Liver (tissue), 3 donors: ENCODE measurements around the gene CGGBP1.

ENCODE experiments used
- EGR1 ChIP-seq, 2 donors: IDR thresholded peaks; 2 replicates each; pipeline ENCODE4 v1.6.1; 2016 to 2018; ENCODE audit warnings: antibody characterized with exemption in 2 of 2, low read depth in 2 of 2
- FOXA1 ChIP-seq: IDR thresholded peaks from 2 replicates; pipeline ENCODE4 v1.6.1; 2016; ENCODE audit warnings: antibody characterized with exemption
- RAD21 ChIP-seq, 2 donors: IDR thresholded peaks; 2 replicates each; pipeline ENCODE4 v1.6.1; 2016; ENCODE audit warnings: antibody characterized with exemption in 2 of 2, mild to moderate bottlenecking in 2 of 2
- SP1 ChIP-seq: IDR thresholded peaks from 2 replicates; pipeline ENCODE4 v1.6.1; 2018; ENCODE audit warnings: antibody characterized with exemption, mild to moderate bottlenecking
- TAF1 ChIP-seq: conservative IDR thresholded peaks from 2 replicates; pipeline ENCODE4 v1.6.1; 2016; ENCODE audit warnings: antibody characterized with exemption, mild to moderate bottlenecking
- TF ChIP-seq, protein P1 (sequence below): fragments of 150-350 bp; IDR thresholded peaks from 2 replicates; pipeline ENCODE4 v1.5.1; 2017; ENCODE audit warnings: improper control_type of control experiment, low read depth, low read length; ENCODE audit not compliant: missing input control
- TF ChIP-seq, protein P2 (sequence below): IDR thresholded peaks from 2 replicates; pipeline ENCODE4 v1.6.1; 2016; ENCODE audit warnings: antibody characterized with exemption, mild to moderate bottlenecking
- TF ChIP-seq, protein P3 (sequence below): IDR thresholded peaks from 2 replicates; pipeline ENCODE4 v1.6.1; 2016; ENCODE audit warnings: antibody characterized with exemption
- donor health status: healthy.
- donor health status: healthy.

DNA sequence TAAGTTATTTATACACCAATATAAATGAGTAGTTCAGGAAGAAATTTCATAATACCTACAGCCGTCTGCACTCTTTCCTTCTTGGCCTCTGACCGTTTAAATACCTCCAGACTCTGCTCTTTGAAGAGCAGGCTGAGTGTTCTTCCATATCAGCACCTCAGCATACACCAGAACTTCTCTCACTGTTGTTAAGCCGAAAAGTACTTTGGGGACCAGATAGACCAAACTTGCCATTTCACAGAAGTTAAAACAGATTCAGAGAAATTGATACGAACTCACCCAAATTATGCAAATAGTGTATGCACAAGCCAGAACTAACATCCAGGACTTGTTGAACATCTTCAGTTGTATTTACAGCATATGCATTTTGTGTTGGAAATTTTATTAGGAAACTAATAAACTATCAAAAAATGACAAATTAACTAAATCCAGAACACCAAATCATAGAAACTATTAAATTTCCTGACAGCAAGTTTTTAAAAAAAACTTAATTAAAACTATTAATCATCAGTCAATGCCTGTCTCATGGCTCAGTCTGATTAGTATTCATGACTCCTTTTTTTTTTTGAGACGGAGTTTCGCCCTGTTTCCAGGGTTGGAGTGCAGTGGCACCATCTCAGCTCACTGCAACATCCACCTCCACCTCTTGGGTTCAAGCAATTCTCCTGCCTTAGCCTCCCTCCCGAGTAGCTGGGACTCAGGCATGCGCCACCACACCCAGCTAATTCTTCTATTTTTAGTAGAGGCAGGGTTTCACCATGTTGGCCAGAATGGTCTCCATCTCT lies 24.1 kb downstream of the CGGBP1 start:
- TF ChIP-seq, protein P1, sequence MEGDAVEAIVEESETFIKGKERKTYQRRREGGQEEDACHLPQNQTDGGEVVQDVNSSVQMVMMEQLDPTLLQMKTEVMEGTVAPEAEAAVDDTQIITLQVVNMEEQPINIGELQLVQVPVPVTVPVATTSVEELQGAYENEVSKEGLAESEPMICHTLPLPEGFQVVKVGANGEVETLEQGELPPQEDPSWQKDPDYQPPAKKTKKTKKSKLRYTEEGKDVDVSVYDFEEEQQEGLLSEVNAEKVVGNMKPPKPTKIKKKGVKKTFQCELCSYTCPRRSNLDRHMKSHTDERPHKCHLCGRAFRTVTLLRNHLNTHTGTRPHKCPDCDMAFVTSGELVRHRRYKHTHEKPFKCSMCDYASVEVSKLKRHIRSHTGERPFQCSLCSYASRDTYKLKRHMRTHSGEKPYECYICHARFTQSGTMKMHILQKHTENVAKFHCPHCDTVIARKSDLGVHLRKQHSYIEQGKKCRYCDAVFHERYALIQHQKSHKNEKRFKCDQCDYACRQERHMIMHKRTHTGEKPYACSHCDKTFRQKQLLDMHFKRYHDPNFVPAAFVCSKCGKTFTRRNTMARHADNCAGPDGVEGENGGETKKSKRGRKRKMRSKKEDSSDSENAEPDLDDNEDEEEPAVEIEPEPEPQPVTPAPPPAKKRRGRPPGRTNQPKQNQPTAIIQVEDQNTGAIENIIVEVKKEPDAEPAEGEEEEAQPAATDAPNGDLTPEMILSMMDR, result no peak
- TF ChIP-seq RAD21 (IDR thresholded peaks at IDR 0.05) (no peak), SP1 (no peak), TAF1 (no peak), EGR1 (IDR thresholded peaks at IDR 0.05; ENCODE audit: low read depth in 2 of 2) (no peak), FOXA1 (no peak)
- TF ChIP-seq, protein P2, sequence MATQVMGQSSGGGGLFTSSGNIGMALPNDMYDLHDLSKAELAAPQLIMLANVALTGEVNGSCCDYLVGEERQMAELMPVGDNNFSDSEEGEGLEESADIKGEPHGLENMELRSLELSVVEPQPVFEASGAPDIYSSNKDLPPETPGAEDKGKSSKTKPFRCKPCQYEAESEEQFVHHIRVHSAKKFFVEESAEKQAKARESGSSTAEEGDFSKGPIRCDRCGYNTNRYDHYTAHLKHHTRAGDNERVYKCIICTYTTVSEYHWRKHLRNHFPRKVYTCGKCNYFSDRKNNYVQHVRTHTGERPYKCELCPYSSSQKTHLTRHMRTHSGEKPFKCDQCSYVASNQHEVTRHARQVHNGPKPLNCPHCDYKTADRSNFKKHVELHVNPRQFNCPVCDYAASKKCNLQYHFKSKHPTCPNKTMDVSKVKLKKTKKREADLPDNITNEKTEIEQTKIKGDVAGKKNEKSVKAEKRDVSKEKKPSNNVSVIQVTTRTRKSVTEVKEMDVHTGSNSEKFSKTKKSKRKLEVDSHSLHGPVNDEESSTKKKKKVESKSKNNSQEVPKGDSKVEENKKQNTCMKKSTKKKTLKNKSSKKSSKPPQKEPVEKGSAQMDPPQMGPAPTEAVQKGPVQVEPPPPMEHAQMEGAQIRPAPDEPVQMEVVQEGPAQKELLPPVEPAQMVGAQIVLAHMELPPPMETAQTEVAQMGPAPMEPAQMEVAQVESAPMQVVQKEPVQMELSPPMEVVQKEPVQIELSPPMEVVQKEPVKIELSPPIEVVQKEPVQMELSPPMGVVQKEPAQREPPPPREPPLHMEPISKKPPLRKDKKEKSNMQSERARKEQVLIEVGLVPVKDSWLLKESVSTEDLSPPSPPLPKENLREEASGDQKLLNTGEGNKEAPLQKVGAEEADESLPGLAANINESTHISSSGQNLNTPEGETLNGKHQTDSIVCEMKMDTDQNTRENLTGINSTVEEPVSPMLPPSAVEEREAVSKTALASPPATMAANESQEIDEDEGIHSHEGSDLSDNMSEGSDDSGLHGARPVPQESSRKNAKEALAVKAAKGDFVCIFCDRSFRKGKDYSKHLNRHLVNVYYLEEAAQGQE, result no peak
- TF ChIP-seq, protein P3, sequence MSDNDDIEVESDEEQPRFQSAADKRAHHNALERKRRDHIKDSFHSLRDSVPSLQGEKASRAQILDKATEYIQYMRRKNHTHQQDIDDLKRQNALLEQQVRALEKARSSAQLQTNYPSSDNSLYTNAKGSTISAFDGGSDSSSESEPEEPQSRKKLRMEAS, result no peak
